SU-DHL-6 (cell line): ENCODE results near the gene FBN2.

Experiments used
- CTCF ChIP-seq: fragments of 200-600 bp; sonication (generic); IDR thresholded peaks from one replicate; pipeline ENCODE4 v1.5.1; 2017; ENCODE audit warnings: antibody characterized with exemption, mild to moderate bottlenecking, low read length, moderate library complexity; ENCODE audit not compliant: insufficient read depth, poor library complexity, severe bottlenecking
- EZH2phosphoT487 ChIP-seq: fragments of 200-600 bp; sonication (generic), shearing (Covaris generic); conservative IDR thresholded peaks from 2 replicates; pipeline ENCODE4 v1.6.1; 2018; ENCODE audit warnings: mild to moderate bottlenecking, antibody characterized with exemption, low read length, moderate library complexity, mixed read lengths

- TF ChIP-seq CTCF = no peak
- no peak for TF ChIP-seq EZH2phosphoT487
These were observed 9.3 kb downstream of the FBN2 start for GRCh38 chr5:128528637-128529255.
